Measurements from ENCODE around the gene POGK.
"Not testable (repeated sequence)": the region's sequence is repeated elsewhere in the genome, so short reads cannot be mapped to it uniquely, and the experiment has no call there.

POGK gene

DNA sequence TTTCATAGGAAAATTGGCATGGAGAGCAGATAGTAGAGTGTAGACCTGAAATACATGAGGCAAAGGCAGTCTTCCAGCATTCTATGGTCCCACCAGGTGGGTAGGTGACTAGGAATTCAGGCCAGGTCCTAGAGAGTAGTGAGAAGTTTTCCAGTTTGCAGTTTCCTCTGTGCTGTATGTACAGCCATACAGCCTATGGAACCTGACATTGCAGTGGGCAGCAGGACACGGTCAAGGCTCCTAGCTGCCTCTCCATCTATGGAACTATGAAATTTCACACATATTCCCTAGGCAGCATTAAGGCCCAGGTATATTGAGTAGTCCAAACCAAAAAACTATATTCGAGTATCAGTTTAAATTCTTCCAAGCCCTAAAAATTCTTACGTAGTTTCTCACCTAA, 16.3 kb downstream of the POGK start:
- DNase-seq (ENCODE audit: low read depth) = no peak

GRCh38 chr1:166857995-166858394, 18.7 kb downstream of the POGK start:
- DNase-seq (ENCODE audit: low read depth) = no peak

- no peak for DNase-seq (ENCODE audit: low read depth)
Observed at GRCh38 chr1:166858726-166859419, 19.6 kb downstream of the POGK start.

DNA sequence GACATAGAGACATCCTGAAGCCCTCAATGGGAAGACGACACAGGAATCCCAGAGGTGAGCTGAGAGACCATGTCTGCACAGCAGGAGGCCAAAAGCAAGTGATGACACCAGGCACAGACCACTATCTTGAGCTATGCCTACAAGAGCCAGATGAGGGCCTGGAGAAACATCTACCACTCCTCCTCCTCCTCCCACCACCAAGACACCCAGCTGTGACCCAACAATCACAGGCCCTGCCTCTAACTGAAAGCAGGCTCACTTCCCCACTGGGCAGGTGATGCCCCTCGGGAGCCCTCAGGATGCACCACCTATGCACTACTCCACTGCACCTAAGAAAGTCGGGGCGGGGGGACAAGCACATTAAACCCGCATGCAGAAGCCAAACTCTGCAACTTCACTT, 20.3 kb downstream of the POGK start:
- no peak for DNase-seq (ENCODE audit: low read depth)

GRCh38 chr1:166865926-166866325, 26.7 kb downstream of the POGK start:
- peak; percentile 9 for DNase-seq (ENCODE audit: low read depth)

DNA sequence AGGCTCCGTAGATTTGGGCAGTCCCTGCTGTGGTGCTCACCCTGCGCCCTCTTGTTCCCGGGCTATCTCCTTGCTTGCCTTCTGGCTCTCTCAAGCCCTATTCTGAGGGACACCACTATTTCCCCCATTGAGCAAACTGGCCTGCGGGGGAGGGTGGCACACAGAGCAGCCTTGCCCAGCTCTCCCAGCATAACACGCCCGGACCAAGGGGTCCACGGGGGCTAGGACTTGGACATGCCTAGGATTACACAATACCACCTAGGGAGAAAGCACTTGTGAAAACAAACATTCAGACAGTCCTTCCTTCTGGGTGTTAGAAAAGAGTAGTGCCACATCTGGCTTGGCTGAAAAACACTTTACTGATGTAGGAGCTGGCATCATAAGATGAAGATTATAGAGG, 29.4 kb downstream of the POGK start:
- no peak for DNase-seq (ENCODE audit: low read depth)

- DNase-seq (ENCODE audit: low read depth) = no peak
Observed at GRCh38 chr1:166869318-166870099, 30.2 kb downstream of the POGK start.

- no peak for DNase-seq (ENCODE audit: low read depth)
Observed at GRCh38 chr1:166870584-166870983, 31.3 kb downstream of the POGK start.

GRCh38 chr1:166874464-166874863, 35.2 kb downstream of the POGK start:
- no peak for DNase-seq (ENCODE audit: low read depth)

- no peak for DNase-seq (ENCODE audit: low read depth)
Observed at GRCh38 chr1:166875302-166875733, 36.0 kb downstream of the POGK start.

- peak; percentile 98 for DNase-seq (ENCODE audit: low read depth)
Observed at GRCh38 chr1:166875734-166876539, 36.7 kb downstream of the POGK start, which contains the start of gene TADA1. TSS of gene TADA1 (minus strand) at chr1:166876264. CDS start at chr1:166876233, 31 bp downstream.

- DNase-seq (ENCODE audit: low read depth) = no peak
Observed at GRCh38 chr1:166876540-166876838, 37.2 kb downstream of the POGK start.

- not testable (repeated sequence) for DNase-seq (ENCODE audit: low read depth)
Observed at GRCh38 chr1:166878173-166878917, 39.1 kb downstream of the POGK start.

- DNase-seq (ENCODE audit: low read depth) = no peak
Observed at GRCh38 chr1:166882893-166883292, 43.6 kb downstream of the POGK start.

- peak; percentile 15 for DNase-seq (ENCODE audit: low read depth)
Observed at GRCh38 chr1:166884040-166884642, 44.9 kb downstream of the POGK start.

DNA sequence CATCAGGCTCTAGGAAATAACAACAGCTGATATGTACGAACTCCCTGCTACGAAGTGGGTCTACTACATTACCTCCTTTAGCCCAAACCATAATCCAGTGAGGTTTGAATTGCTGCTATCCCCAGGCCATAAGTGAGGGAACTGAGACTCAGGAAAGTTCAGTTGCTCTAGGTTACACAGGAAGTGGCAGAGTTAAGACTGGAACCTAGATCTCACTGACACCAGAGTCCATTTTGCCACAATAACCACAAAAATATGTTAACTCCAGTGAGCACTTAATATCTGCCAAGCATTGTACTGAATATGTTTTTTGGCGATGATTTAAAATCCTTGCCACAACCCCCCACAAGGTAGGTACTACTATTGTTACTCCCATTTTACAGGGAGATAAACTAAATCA, 45.7 kb downstream of the POGK start:
- DNase-seq (ENCODE audit: low read depth) = no peak

- DNase-seq (ENCODE audit: low read depth) = no peak
Observed at GRCh38 chr1:166888373-166889111, 49.3 kb downstream of the POGK start.

DNA sequence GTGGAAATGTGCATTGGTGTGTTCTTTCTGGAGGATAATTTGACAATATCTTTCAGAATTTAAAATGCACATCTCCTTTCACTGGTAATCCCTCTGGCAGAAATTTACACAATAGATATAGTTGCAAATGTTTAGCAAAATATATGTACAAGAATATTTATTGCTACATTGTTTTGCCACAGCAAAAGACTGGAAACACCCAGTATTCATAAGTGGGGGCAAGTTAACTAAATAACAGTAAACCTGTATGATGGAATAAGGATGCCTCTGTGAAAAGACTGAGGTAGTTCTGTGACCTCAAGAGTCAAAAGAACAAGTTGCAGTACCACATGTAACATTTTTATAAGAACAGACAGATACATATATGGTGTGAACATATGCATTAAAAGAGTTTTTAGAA, 50.5 kb downstream of the POGK start:
- DNase-seq (ENCODE audit: low read depth) = no peak

DNA sequence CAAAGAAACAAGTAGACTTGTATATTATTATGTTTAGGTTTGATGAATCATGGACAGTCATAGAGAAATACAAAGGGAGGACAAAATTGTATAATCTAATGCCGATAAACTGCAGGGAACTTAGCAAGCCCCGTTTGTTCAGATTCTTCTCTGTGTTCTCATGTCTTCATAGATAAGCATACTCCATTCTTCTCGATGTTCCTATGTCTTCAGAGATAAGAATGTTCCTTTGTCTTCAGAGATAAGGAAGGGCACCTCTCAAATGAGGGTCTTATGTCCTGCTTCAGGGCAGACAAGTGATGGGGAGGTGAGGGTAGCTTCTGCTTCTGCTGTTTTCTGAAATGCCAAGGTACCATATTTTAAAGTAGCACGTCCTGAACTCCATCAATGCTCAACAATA, 56.5 kb downstream of the POGK start:
- no peak for DNase-seq (ENCODE audit: low read depth)

GRCh38 chr1:166899769-166900168, 60.5 kb downstream of the POGK start:
- no peak for DNase-seq (ENCODE audit: low read depth)

- peak; percentile 16 for DNase-seq (ENCODE audit: low read depth)
Observed at GRCh38 chr1:166900987-166901386, 61.7 kb downstream of the POGK start.

Data from EH (cell line).